NCI-H748 (cell line): ENCODE data around the gene FAM83C.

ENCODE experiments used
- DNase-seq: peaks from one replicate; lab custom pipeline; 2025; ENCODE audit not compliant: unreplicated experiment; lab: John Stamatoyannopoulos, UW

Gene FAM83C

GRCh38 chr20:35299780-35300179 is 7.6 kb upstream of the FAM83C start:
- DNase-seq: no peak

- no peak for DNase-seq
These were observed 6.0 kb upstream of the FAM83C start for GRCh38 chr20:35298264-35298663.

GRCh38 chr20:35297740-35298139 is 5.5 kb upstream of the FAM83C start:
- no peak for DNase-seq

DNA sequence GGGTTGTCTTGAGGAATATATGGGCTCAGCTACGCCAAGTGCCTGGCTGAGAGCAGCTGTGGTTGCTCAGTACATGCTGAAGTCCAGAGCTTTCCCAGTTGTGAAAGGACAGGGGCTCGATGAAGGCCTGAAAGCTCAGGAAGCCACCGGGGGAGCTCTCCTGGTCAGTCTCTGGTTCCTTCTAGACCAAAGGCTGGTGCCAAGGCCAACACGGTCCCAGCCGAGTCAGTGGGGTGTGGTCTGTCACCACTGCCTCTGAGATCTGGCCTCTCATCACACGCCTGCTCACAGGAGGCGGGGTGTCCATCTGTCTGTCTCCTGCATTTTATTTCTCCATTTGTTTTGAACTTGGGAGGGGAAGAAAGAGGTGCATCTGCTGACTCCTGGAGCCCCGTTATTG is 4.9 kb upstream of the FAM83C start:
- DNase-seq: no peak

GRCh38 chr20:35296101-35296554 is 3.9 kb upstream of the FAM83C start:
- peak; percentile 71 for DNase-seq

DNA sequence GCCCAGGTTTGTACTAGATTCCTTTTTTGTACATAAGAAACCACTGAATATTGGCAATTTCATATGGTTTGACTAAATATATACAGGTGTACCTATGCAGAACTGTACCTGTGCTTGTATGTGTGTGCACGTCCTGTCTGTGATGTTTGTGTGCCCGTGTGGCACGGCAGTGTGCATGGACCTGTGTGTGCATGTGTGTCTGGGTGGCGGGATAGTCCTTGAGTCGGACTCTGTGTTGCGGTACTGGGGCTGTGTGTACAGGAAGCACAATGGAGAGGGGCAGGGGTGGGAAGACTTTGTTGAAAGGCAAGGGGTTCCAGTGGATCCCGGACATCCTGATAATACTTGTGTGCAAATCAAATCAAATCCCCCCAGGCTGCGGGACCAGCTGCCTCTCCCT is 3.4 kb upstream of the FAM83C start:
- no peak for DNase-seq

- DNase-seq: no peak
These were observed 2.8 kb upstream of the FAM83C start for GRCh38 chr20:35295058-35295457.

DNA sequence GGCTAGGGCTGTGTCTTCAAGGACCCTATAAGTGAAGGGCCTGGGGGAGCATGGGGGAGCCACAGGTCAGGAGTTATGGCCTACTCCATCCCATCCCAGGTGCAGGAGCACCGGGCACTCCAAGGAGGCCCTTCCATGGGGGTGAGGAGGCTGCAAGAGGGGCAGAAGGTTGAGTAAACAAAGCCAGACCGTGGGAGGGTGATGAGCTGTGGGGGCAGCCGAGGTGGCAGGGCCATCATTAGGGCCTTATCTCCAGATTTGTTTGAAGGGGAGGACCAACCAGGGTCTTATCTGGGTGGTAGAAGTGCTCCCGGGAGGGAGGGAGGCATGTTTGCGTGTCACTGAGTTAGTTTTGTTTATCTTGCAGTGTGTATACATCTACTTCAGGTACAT is 2.1 kb upstream of the FAM83C start:
- no peak for DNase-seq

GRCh38 chr20:35293303-35294292 is 1.4 kb upstream of the FAM83C start:
- DNase-seq: no peak

GRCh38 chr20:35292504-35293285 is 470 bp upstream of the FAM83C start:
- no peak for DNase-seq

GRCh38 chr20:35290887-35291417 is 1.3 kb downstream of the FAM83C start:
- no peak for DNase-seq

DNA sequence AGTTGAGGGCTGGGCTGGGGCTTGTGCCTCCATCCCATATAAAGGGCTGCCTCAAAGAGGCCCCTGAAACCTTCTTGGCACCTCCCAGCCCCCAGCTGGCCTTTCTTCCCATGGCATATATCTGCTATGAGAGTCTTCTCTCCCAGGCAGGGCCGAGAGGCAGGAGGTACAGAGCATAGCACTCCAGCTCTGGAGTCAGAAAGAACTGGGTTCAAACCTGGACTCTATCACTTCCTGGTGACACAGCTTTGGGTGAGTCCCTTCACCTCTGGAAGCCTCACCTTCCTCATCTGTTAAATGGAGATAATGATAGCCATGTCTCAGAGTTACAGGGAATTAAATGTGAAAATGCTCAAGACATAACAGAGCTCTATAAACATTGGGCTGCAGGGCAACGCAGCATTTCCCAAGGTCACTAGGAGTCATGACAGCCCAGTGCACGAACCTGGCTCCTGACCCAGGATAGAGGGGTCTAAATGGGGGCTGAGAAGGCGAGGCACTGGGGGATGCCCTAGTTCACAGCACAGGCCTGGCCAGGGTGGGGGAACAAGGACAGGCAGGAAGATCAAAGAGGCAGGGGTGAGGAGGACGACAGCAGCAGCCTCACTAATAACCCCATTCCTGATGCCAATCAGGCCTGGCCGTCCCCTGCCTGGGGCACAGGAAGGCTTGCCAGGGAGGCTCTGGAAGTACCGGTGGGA is 1.9 kb downstream of the FAM83C start:
- no peak for DNase-seq

DNA sequence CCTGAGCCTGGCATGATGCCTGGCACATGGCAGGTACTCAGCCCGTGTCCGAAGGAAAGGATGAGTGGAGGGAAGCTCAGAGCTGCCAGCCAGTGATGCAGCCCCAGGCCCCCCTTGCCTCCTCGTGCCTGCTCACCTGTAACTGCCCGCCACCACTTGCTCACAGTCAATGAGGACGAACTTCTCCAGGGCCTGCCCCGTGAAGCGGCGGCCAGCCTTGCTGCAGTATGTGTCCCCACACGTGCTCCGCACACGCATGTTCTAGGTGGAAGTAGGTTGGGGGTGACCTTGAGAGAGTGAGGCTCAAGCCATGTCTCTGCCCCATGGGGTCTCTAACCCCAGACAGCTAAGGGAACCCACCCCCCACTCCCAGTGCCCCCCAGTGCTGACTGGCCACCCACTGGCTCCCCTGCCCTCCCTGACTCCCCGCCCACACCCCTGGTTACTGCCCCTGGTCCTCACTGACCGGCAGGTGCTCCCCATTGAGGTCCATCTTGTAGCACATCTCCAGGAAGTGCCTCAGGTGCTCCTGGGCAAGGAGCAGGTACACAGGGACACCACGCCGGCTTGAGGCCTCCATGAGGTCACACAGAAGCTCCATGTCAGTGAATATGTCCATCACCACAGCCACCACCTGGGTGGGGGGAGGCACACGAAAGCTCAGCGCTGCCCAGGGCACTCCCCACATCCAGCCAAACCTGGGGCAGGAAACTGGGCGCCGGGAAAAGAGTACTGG is 3.7 kb downstream of the FAM83C start:
- no peak for DNase-seq

DNA sequence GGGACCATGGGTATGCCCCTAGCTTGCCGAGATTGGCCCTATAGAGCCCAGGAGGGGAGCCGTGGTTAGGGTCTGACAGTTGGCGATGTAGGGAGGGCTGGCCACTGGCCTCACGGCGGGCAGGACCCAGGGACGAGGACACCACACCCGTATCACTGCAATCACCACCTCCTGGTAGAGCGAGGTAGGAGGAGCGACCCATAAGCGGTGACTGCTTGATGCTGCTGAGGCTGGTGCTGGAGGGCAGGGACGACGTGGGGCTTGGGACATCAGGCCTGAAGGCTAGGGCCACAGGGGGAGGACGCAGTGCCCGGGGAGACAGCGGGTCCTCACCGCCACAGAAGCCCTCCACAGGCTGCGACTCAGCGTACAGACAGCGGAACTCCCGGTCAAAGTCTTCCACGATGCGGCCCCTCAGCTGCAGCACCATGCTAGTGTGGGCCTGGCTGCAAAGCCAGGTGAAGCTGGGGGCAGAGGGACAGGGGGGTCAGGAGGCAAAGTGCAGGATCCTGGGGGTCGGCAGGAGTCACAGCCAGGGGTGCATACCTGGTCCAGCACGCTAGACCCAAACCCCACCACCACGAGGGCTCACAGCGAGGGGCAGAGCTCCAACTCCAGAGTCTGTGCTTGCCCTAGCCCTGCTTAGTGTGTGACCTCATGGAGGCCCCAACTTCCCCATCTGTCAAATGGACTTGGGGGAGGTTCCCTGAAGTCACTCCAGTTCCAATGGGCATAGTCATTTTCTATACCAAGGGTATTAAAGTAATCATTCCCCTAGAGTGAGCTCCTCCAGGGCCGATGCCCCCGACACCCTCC is 4.5 kb downstream of the FAM83C start:
- no peak for DNase-seq

- DNase-seq: no peak
These were observed 5.2 kb downstream of the FAM83C start for GRCh38 chr20:35286899-35287508.

- no peak for DNase-seq
These were observed 5.9 kb downstream of the FAM83C start for GRCh38 chr20:35286077-35286898.

GRCh38 chr20:35285806-35286076 is 6.5 kb downstream of the FAM83C start:
- DNase-seq: no peak

DNA sequence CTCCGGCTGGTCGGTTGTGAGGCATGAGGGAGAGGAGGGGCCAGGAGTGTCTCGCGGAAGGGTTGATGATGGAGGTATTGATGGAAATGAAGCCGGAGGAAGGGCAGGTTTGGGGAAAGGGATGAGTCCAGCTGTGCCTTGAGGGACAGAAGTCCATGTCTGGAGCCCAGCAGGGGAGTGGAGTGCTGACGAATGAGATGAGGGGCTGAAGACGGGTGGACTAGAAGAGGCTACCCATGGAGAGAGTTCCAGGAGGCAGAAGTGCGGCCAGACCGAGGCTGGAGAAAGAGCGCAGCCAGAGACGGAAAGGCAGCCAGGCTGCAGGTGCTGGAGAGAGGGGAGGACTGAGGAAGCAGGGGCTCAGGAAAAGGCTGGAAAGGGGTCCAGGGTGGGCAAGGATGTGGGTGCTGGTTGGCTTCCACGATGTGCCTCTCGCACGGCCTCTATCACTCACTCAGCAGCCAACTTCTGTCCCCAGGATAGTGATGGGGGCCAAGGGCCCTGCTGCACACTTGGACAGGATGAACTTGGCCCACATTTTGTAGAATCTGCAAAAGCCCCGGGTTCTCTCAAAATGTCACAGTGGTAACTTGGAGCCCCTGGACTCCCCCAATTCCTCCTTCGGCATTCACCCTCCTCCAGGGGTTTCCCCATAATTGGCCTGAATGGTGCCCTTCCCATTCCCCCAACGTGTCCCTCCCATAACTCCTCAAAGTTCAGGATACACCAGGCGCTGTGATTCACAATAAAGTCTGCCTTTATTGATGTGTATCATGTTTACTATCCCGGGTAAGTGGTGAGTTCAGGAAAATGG is 7.0 kb downstream of the FAM83C start:
- DNase-seq: no peak
